Pancreas (tissue), 10 donors: ENCODE results near the gene PEAK3. TPM values are rescaled to one million over a fixed set of nuclear protein-coding genes. Genes with fewer than 3 reads are reported as not detected.
A peak's percentile ranks its signal among the peaks of the same experiment; 100 is the strongest.

ENCODE experiments used
- ATAC-seq, 4 donors: fragments of 200-7000 bp; cut with Tn5 transposase; one replicate each; pipeline versions ENCODE4 v1.8.0 to v1.9.1; 2020; ENCODE audit warnings: mild to moderate bottlenecking in 4 of 4, moderate library complexity in 4 of 4
- DNase-seq, 6 donors: peaks; one replicate each; pipeline ENCODE4 v3.0.0-alpha.2; 2020
- FAIRE-seq: peaks from 2 replicates; lab custom pipeline; 2012; peaks lifted over from hg19 to GRCh38; lab: Jason Lieb, UNC
- H3K27ac ChIP-seq, 4 donors: fragments of 200-600 bp; sonication (generic); 1 replicate in 3 of 4; 2 replicates in 1 of 4; pipeline versions ENCODE4 v1.5.0 to v1.8.0; 2020
- H3K27me3 ChIP-seq, 4 donors: fragments of 200-600 bp; one replicate each; pipeline ENCODE4 v1.8.0; 2021
- H3K36me3 ChIP-seq, 3 donors: fragments of 200-600 bp; sonication (generic) in 1 of 3; one replicate each; pipeline versions ENCODE4 v1.5.0 to v1.8.0; 2020 to 2021
- H3K4me1 ChIP-seq, 3 donors: fragments of 200-600 bp; one replicate each; pipeline ENCODE4 v1.8.0; 2021
- H3K4me3 ChIP-seq, 4 donors: fragments of 200-600 bp; sonication (generic) in 2 of 4; one replicate each; pipeline versions ENCODE4 v1.5.0 to v1.8.0; 2020 to 2021
- H3K9me3 ChIP-seq, 4 donors: fragments of 200-600 bp; one replicate each; pipeline ENCODE4 v1.8.0; 2021
- WGBS, 2 donors: extraction: QIAGEN DNeasy Blood & Tissue Kit; methylation state at CpG; one replicate each; pipeline ENCODE4 v1.1.7; 2013; 5-methylcytosine and 5-hydroxymethylcytosine counted together
- intact Hi-C, 3 donors: fragments of 100-400 bp; cut with DNase I; formaldehyde crosslinking; loops; one replicate each; pipeline versions ENCODE4 v1.11.1 to v1.14.2; 2022
- polyA plus RNA-seq, 2 donors: library from polyadenylated mRNA; stranded (reverse); fragments of 200-250 nt; gene quantifications; one replicate each; pipeline ENCODE4 v1.2.3, GENCODE V29; 2013
- total RNA-seq, 6 donors: library from RNA; stranded (reverse); fragmentation: NEBNext Ultra II Directional in 4 of 6; extraction: Animal tissue kit (Norgen Biotek cat#: 25700) in 4 of 6; gene quantifications; one replicate each; pipeline versions ENCODE4 v1.2.1 to v1.2.4, GENCODE V29; 2021 to 2023
- TF ChIP-seq, protein P1 (sequence below), 4 donors: fragments of 200-600 bp; sonication (generic) in 3 of 4; IDR thresholded peaks; one replicate each; pipeline versions ENCODE4 v1.5.0 to v1.8.0; 2021; ENCODE audit warnings: antibody characterized with exemption in 4 of 4
- donor health status: healthy with polysubstance abuse.
- donor health status: DM: no; HTN: no; CAD: no; lungs with moderate emphysema.
- donor health status: DM: no; HTN: no; CAD: no.
- donor health status: control.
- donor health status: control.
- donor health status: Bipolar disorder and iron deficiency.
- donor health status: DM: yes; HTN: yes; CAD: no.
- donor health status: DM: no; HTN: no; CAD: no.
- donor health status: DM: no; HTN: no; CAD: no.
- donor health status: DM: yes; HTN: yes; CAD: no.

PEAK3 gene
- total and polyA plus RNA-seq, 8 donors: 0.04 to 0.81 (median 0.16) TPM; not detected in 2

DNA sequence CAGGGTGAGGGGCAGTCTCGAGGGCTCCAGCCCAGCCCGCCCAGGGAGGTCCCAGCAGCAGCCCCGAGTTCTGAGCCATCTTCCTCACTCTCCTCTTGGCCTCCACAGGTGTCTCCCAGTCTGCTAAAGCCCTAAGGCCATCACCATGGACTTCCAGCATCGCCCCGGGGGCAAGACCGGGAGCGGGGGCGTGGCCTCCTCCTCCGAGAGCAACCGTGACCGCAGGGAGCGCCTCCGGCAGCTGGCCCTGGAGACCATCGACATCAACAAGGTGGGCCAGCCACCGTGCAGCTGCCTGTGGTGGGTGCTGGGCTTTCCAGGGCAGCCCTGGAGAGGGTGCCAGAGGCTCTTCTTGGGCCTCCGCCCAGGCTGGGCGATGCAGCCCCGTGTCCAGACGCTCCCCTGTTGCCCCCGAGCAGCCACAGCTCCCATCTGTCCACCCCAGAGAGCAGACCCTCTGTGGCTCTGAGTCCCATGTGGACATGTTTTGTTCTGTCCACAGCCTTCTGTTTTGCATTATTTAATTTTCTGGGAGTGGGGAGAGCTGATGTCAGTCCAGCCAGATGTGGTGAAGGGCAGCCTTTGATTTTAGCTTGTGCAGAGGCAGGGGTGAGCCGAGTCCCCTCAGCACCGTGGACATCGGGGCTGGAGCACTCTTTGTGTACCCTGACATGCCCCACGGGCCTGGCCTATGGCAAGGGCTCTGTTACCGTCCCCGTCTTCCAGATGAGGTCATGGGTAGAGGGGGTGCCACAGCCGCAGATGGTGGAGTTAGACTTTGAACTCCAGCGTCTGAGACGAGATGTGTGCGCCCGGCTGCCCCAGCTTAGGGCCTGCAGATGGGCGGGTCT lies 38.5 kb downstream of the PEAK3 start:
- Histone ChIP-seq H3K9me3 (no peaks in the 10 kb centered on the region), H3K36me3 (peaks cover 4 to 45% (median 44%) of the 10 kb centered on the region in 3 donors), H3K27me3 (no peaks in the 10 kb centered on the region), H3K27ac (no peak overlapping the region), H3K4me3 (no peak overlapping the region), H3K4me1 (peaks cover under 1 to 29% (median 20%) of the 10 kb centered on the region in 3 donors)
- intact Hi-C loops: no loop called here
- peak in 2 of 4 donors; percentile 33 to 39 for ATAC-seq
- TF ChIP-seq, protein P1, sequence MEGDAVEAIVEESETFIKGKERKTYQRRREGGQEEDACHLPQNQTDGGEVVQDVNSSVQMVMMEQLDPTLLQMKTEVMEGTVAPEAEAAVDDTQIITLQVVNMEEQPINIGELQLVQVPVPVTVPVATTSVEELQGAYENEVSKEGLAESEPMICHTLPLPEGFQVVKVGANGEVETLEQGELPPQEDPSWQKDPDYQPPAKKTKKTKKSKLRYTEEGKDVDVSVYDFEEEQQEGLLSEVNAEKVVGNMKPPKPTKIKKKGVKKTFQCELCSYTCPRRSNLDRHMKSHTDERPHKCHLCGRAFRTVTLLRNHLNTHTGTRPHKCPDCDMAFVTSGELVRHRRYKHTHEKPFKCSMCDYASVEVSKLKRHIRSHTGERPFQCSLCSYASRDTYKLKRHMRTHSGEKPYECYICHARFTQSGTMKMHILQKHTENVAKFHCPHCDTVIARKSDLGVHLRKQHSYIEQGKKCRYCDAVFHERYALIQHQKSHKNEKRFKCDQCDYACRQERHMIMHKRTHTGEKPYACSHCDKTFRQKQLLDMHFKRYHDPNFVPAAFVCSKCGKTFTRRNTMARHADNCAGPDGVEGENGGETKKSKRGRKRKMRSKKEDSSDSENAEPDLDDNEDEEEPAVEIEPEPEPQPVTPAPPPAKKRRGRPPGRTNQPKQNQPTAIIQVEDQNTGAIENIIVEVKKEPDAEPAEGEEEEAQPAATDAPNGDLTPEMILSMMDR (IDR thresholded peaks at IDR 0.05): no peak
- DNase-seq: peak in 2 of 6 donors; percentile 36 to 73
- 75% methylated on average over 30 to 32 of the region's 32 CpGs for WGBS, 2 donors
- no peak for FAIRE-seq

GRCh38 chr19:2242816-2243215 lies 39.2 kb downstream of the PEAK3 start:
- peaks cover 8 to 35% (median 26%) of the 10 kb centered on the region in 3 donors for H3K4me1 ChIP-seq
- WGBS, 2 donors: 87 to 90% methylated on average over 8 of the region's 8 CpGs
- TF ChIP-seq, protein P1 (IDR thresholded peaks at IDR 0.05): no peak
- H3K36me3 ChIP-seq: peaks cover 4 to 45% (median 44%) of the 10 kb centered on the region in 3 donors
- no peak overlapping the region for H3K27ac ChIP-seq
- intact Hi-C loops: no loop called here
- H3K27me3 ChIP-seq: no peaks in the 10 kb centered on the region
- DNase-seq (no peak), FAIRE-seq (no peak), ATAC-seq (no peak)
- H3K4me3 ChIP-seq: no peak overlapping the region
- H3K9me3 ChIP-seq: no peaks in the 10 kb centered on the region

DNA sequence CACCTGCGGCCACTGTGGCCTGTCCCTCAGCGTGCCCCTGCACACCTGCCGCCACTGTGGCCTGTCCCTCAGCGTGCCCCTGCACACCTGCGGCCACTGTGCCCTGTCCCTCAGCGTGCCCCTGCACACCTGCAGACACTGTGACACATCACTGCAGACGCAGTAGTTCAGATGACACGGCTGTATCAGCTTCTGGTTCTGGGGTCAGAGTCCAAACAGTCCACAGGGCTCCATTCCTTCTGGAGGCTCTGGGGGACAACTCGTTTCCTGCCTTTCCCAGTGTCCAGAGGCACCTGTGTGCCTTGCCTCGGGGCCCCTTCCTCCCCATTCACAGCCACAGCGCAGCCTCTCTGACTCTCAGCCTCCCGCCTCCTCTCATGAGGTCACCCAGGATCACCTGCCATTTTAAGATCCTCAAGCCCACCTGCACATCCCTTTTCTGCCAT lies 39.9 kb downstream of the PEAK3 start:
- H3K9me3 ChIP-seq: no peaks in the 10 kb centered on the region
- 70 to 72% methylated on average over 12 of the region's 12 CpGs for WGBS, 2 donors
- intact Hi-C loops: no loop called here
- H3K27me3 ChIP-seq: no peaks in the 10 kb centered on the region
- peaks cover 4 to 40% (median 39%) of the 10 kb centered on the region in 3 donors for H3K36me3 ChIP-seq
- DNase-seq (peak in 2 of 6 donors; percentile 20 to 46), ATAC-seq (no peak), FAIRE-seq (no peak)
- TF ChIP-seq, protein P1 (IDR thresholded peaks at IDR 0.05): no peak
- H3K4me1 ChIP-seq: peaks cover 12 to 40% (median 31%) of the 10 kb centered on the region in 3 donors
- H3K27ac ChIP-seq: no peak overlapping the region
- no peak overlapping the region for H3K4me3 ChIP-seq

GRCh38 chr19:2240881-2241760 lies 40.9 kb downstream of the PEAK3 start:
- WGBS, 2 donors: 80 to 81% methylated on average over 41 of the region's 41 CpGs
- ATAC-seq: no peak
- intact Hi-C loops: no loop called here
- Histone ChIP-seq H3K4me1 (peaks cover 12 to 40% (median 31%) of the 10 kb centered on the region in 3 donors), H3K27ac (no peak overlapping the region), H3K4me3 (no peak overlapping the region), H3K36me3 (peaks cover 4 to 30% (median 29%) of the 10 kb centered on the region in 3 donors), H3K27me3 (no peaks in the 10 kb centered on the region), H3K9me3 (no peaks in the 10 kb centered on the region)
- no peak for FAIRE-seq
- TF ChIP-seq, protein P1 (IDR thresholded peaks at IDR 0.05): no peak
- peak in 2 of 6 donors; percentile 35 to 56 for DNase-seq
